Stimulated activated CD8-positive, alpha-beta memory T cell treated with anti-CD3 and anti-CD28 coated beads, Interleukin-4, amount 100 ng/mL, for 1 hour (primary cell): ENCODE measurements around the gene CBLB.

Source experiments
- DNase-seq, 2 donors: peaks; one replicate each; pipeline ENCODE4 v3.0.0-alpha.2; 2020; ENCODE audit warnings: low read depth in 2 of 2, low spot score in 1 of 2

CBLB gene

GRCh38 chr3:105626739-105627138 is 242.1 kb downstream of the CBLB start:
- DNase-seq: no peak

- DNase-seq: no peak
These were observed 246.6 kb downstream of the CBLB start for GRCh38 chr3:105622169-105622568.

GRCh38 chr3:105620236-105620635 is 248.6 kb downstream of the CBLB start:
- no peak for DNase-seq

- no peak for DNase-seq
These were observed 249.2 kb downstream of the CBLB start for GRCh38 chr3:105619651-105620050.

GRCh38 chr3:105618556-105618955 is 250.3 kb downstream of the CBLB start:
- no peak for DNase-seq

GRCh38 chr3:105616374-105617121 is 252.3 kb downstream of the CBLB start:
- no peak for DNase-seq

- no peak for DNase-seq
These were observed 253.0 kb downstream of the CBLB start for GRCh38 chr3:105615814-105616213.

GRCh38 chr3:105614288-105615030 is 254.4 kb downstream of the CBLB start:
- DNase-seq: no peak

- DNase-seq: no peak
These were observed 255.7 kb downstream of the CBLB start for GRCh38 chr3:105613120-105613519.

- DNase-seq: no peak
These were observed 257.3 kb downstream of the CBLB start for GRCh38 chr3:105611304-105612192.

GRCh38 chr3:105610473-105610872 is 258.3 kb downstream of the CBLB start:
- no peak for DNase-seq

GRCh38 chr3:105608623-105609022 is 260.2 kb downstream of the CBLB start:
- no peak for DNase-seq

GRCh38 chr3:105606016-105606415 is 262.8 kb downstream of the CBLB start:
- no peak for DNase-seq
